GM18861 (cell line): Measurements from ENCODE around the gene SNAPC5.
"Not testable (repeated sequence)": the region's sequence is repeated elsewhere in the genome, so short reads cannot be mapped to it uniquely, and the experiment has no call there.

Source experiments
- ATAC-seq: cut with Tn5 transposase; IDR thresholded peaks from one replicate; pipeline ENCODE4 v1.9.1; 2021; ENCODE audit not compliant: unreplicated experiment

SNAPC5 gene

GRCh38 chr15:66497502-66498455 is at the start of gene SNAPC5:
SNAPC5 (minus strand) TSS chr15:66497762; CDS start chr15:66497731, 31 bp downstream.
- ATAC-seq = peak; percentile 73

- no peak for ATAC-seq
Measured at GRCh38 chr15:66545255-66545654, 47.7 kb upstream of the SNAPC5 start.

DNA sequence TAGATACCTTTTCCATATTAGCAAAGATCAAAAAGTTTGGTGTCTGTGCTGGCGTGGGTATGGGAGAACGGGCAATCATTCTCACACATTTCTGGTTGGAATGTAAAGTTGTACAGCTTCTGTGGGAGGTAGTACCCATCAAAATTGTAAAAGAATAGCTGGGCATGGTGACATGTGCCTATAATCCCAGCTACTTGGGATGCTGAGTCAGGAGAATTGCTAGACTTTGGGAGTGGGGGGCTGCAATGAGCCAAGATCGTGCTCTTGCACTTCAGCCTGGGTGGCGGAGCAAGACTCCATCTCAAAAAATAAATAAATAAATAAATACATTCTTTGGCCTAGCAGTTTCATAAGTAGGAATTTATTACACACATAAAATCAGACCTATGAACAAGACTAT is 45.3 kb upstream of the SNAPC5 start:
- no peak for ATAC-seq

- no peak for ATAC-seq
Measured at GRCh38 chr15:66535056-66535455, 37.5 kb upstream of the SNAPC5 start.

- ATAC-seq = no peak
Measured at GRCh38 chr15:66524838-66525237, 27.3 kb upstream of the SNAPC5 start.

- ATAC-seq = no peak
Measured at GRCh38 chr15:66523926-66524325, 26.4 kb upstream of the SNAPC5 start.

DNA sequence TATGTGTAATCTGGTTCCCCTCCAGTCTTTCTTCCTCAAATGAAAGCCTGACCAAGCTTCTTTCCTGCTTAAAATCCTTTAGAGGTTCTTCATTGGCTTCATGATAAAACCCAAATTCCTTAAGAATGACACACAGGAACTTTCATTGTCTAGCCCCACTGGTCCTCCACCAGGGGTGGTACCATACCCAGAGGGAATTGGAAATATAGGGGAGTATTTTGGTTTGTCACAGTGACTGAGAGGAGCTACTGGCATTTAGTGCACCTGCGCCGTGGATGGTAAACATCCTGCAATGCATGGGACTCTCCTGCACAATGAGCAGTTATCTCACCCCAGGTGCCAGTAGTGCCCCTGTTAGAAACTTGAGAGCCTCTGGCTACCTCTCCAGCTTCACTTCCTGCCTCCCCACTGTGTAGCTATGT is 18.4 kb upstream of the SNAPC5 start:
- ATAC-seq = no peak

GRCh38 chr15:66514586-66514985 is 17.0 kb upstream of the SNAPC5 start:
- no peak for ATAC-seq

GRCh38 chr15:66508293-66508883 is 10.8 kb upstream of the SNAPC5 start:
- no peak for ATAC-seq

GRCh38 chr15:66505818-66506217 is 8.3 kb upstream of the SNAPC5 start:
- ATAC-seq = no peak

DNA sequence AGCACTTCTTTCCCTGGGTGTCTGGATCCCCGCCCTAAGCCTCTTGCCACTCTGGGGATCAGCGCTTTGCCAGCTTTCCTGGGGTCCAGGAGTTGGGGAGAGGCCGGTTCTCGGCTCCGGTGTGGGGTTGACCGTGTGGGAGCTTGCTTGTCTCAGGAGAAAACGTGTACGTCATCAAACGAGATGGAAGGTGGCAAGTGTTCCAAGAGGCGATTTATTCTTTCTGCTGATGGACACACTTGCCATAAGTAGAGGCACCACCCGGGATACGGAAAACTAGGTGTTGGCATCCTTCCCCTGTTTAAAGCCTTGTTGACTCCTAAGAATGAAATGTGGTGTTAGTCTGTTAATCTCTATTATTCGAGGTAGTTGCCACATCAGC is 7.9 kb upstream of the SNAPC5 start:
- peak; percentile 8 for ATAC-seq

GRCh38 chr15:66504563-66505429 is 7.2 kb upstream of the SNAPC5 start, which contains the start of the genes RPL4 and ZWILCH:
RPL4 (minus strand) TSS chr15:66504855; CDS start chr15:66504790, 65 bp downstream.
ZWILCH (plus strand) TSS chr15:66505326; CDS start chr15:66505339, 13 bp downstream.
- peak; percentile 71 for ATAC-seq

DNA sequence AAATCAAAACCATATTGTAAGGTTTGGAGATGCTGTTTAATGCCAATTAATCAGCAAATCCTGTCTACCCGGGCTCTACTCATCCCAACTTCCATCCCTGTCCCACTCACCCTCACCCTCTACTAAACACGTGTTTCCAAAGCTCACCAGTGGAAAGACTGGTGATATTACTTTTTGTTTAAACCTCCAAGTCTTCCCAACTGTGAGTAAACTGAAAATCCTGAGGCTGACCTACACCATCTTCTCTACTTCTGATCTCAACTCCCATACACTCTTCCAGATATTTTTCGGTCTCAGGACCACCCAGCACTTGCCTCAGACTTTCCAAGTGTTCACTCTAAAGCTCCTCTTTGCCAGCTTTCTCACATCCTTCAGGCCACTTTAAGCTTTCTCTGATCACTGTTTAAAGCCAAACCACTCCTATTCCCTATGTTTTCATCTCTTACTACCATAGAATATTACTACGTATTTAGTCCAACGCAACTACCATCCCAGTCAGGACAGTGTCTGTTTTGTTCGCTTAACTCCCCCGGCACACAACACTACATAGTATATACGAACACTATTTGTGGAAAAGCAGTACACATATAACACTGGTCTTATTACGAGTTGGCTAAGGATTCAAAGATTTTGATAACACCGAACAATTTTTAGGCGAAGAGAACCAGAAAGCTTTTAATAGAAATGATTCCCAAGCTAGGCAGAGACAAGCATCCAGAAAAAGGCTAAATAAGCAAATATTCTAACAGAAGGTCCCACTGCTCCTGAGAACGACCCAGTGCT is 6.4 kb upstream of the SNAPC5 start:
- no peak for ATAC-seq

DNA sequence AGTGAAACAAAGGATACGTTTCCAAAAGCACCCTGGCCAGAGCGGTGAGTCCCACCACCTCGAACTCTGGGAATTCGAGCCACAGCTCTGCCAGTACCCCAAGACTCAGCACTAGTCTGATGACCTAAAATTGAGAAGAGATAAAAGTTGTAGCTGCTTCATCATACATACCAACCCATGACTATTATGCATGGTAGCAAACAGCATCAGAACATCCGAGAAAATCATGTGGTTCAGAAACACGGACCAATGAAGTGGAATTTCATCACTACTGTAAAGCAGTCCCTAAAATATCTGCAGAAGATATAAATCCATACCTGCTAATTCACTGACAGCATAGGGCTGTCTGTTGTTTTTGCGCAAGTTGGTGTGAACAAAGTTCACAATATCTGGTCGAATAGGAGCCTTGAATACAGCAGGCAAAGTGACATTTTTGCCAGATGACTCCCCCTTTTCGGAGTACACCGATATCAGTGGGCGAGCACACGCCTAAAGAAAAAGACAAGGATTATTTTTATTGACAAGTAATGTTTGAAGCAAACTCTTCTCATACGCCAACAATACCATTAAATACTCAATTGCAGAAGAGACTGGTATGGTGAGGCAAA is 5.6 kb upstream of the SNAPC5 start:
- not testable (repeated sequence) for ATAC-seq

GRCh38 chr15:66502491-66502890 is 4.9 kb upstream of the SNAPC5 start:
- no peak for ATAC-seq

- ATAC-seq = not testable (repeated sequence)
Measured at GRCh38 chr15:66500346-66500745, 2.8 kb upstream of the SNAPC5 start.

DNA sequence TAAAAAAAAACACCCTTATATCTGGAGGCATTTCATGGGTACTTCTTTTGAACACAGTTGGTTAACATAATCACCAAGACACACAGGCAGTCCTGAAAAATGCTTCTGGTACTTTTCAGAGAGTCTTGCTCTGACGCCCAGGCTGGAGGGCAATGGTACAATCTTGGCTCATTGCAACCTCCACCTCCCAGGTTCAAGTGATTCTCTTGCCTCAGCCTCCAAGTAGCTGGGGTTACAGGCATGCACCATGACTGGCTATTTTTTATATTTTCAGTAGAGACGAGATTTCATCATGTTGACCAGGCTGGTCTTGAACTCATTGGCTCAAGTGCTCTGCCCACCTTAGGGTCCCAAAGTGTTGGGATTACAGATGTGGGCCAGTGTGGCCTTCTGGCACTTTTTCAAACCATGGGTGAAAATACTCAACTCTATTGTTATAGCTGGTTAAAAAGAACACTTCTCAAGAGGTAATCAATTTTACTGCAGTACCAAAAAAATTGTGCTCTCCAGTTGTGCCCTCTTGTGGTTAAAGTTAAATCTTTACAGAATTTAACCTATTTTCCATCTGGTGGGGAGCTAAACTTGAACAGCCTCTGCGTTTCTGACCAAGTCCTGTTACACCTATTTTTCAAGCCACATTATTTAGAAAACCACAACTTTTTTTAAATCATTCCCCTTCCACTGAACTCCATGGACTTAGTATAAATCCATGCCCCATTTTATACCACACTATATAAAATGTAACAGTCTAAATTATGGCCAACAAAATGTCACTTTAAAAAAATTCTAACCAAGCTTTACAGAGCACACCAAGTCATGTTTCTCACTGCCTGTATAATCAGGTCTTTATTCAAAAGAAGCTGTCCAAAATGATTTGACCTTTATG is 1.2 kb upstream of the SNAPC5 start:
- ATAC-seq = no peak

DNA sequence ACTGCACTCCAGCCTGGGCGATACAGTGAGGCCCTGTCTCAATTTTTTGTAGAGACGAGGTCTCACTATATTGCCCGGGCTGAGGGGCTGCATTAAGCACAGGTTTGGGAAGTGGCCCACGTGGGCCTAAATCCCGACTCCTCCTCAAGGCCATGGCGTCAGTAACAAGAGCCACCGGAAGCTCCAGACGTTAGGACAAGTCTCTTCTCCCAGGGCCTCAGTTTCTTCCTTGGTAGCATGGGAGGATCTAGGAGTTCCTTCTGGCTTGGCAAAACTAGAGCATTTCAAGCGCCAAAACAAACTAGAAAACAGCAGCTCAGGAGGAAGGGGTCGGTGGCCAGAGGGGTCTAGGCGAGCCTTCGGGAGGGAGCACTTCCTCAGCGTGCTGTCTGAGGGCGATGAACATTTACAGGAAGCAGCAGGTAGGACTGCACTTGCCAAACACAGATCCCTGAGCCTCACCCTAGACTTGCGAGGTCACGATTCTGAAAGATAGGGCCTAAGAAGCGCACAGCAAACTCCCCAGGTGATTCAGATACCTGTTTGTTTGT is 536 bp downstream of the SNAPC5 start:
- no peak for ATAC-seq

DNA sequence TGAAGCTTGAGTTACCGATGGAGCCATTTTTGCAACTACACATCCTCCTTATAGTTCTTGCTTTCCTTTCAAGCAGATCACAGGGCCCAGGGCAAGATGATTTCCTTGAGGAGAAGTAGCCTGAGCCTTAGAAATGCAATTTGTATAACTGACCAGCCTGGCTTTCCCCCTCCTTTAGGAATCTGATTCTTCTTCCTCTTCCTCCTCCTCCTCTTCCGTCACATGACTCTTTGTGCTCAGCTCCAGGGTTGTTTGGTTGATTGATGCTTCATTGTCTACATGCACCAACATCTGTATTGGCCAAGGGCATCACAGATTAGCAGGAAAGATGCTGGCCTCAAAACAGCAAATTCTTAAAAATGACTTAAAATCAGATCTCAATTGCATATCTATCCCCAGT is 3.3 kb downstream of the SNAPC5 start:
- ATAC-seq = no peak
